ENCODE measurements around the gene HSD3B2. TPM values are rescaled to one million over a fixed set of nuclear protein-coding genes. Genes with fewer than 3 reads are reported as not detected.

Gene HSD3B2
- total RNA-seq, 1 experiment from 2014 or later, result not detected

DNA sequence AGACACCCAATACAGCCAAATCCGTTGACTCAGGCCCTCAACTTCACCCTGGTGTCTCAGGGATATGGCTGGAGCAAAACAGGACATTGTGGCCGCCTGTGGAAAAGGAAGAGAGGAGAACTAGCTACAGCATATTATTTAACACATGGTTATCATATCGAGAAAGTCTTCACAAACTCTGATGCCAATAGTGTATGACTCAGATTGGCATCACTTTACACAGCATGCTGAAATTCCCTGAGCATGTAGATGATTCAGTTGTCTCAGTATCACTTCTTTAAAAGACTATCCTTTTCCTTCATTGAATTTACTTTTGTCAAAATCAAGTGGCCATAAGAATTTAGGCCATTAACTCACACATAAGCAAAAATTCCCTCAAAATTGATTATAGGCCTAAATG lies 20.1 kb downstream of the HSD3B2 start:
- H3K79me2 ChIP-seq (ENCODE audit: insufficient read depth, low read length), result no peaks in the 10 kb centered on the region

More for the DNA sequence above, 20.1 kb downstream of the HSD3B2 start:
- Histone ChIP-seq H3K4ac (ENCODE audit: low read depth, low read length) (no peak overlapping the region), H3K4me2 (ENCODE audit: insufficient read depth, insufficient read length, low read length) (no peak overlapping the region), H3K23me2 (ENCODE audit: insufficient read length, low read depth, low read length, poor library complexity, severe bottlenecking) (no peaks in the 10 kb centered on the region), H3K23ac (ENCODE audit: insufficient read length, low read depth, low read length) (no peak overlapping the region), H3K27ac (ENCODE audit: insufficient read length, low read depth, low read length) (no peak overlapping the region), H2AFZ (ENCODE audit: low read length) (no peak overlapping the region), H3K9ac (ENCODE audit: extremely low read depth, insufficient read length, low read length) (no peak overlapping the region), H2AK5ac (ENCODE audit: insufficient read length, low read length) (no peak overlapping the region), H2BK5ac (ENCODE audit: insufficient read length, low read length) (no peak overlapping the region), H2BK120ac (ENCODE audit: low read depth, low read length, poor library complexity, severe bottlenecking) (no peak overlapping the region), H2BK15ac (ENCODE audit: low read depth, low read length) (no peak overlapping the region), H3K9me3 (ENCODE audit: control insufficient read depth, low read depth, low read length) (no peaks in the 10 kb centered on the region), H3K27me3 (ENCODE audit: insufficient read depth, low read length) (no peaks in the 10 kb centered on the region), H3T11ph (ENCODE audit: low read length) (no peak overlapping the region), H2BK12ac (ENCODE audit: insufficient read length, low read depth, low read length) (no peak overlapping the region), H4K20me1 (ENCODE audit: control insufficient read depth, insufficient read depth, insufficient read length) (no peaks in the 10 kb centered on the region), H4K91ac (ENCODE audit: insufficient read length, low read depth, low read length) (no peak overlapping the region), H3K18ac (ENCODE audit: insufficient read length, low read depth, low read length) (no peak overlapping the region), H3K79me1 (ENCODE audit: insufficient read depth, low read depth, low read length, poor library complexity, severe bottlenecking) (no peaks in the 10 kb centered on the region), H3K14ac (ENCODE audit: insufficient read depth, low read length) (no peak overlapping the region), H3K4me1 (ENCODE audit: insufficient read depth, low read length) (no peaks in the 10 kb centered on the region), H4K5ac (ENCODE audit: insufficient read length, low read depth, low read length) (no peak overlapping the region), H2BK20ac (ENCODE audit: low read depth, low read length, poor library complexity, severe bottlenecking) (no peak overlapping the region), H3K56ac (ENCODE audit: insufficient read length, low read depth, low read length) (no peak overlapping the region), H4K8ac (replicated peaks; ENCODE audit: insufficient read length, low read depth, low read length) (no peak overlapping the region)
- H3K36me3 Mint-ChIP-seq (ENCODE audit: insufficient read depth in 1 of 3, low read depth in 3 of 3), result no peaks in the 10 kb centered on the region
- H3K27me3 Mint-ChIP-seq (ENCODE audit: low read depth), result peaks cover 2% of the 10 kb centered on the region; the same call in 1 of the 2 replicates
- H3K9me3 Mint-ChIP-seq, result no peaks in the 10 kb centered on the region
- peaks cover 6 to 9% of the 10 kb centered on the region in 2 experiments for H3K4me1 Mint-ChIP-seq
- no peak for TF ChIP-seq CTCF (conservative IDR thresholded peaks at IDR 0.05)
- no peak for DNase-seq
- H3K27ac Mint-ChIP-seq, result no peak overlapping the region
- WGBS (ENCODE audit: extremely low coverage, insufficient read length, low lambda C conversion rate), result no CpG with 5 or more reads among the region's 3 CpGs
- H3K4me3 Mint-ChIP-seq, result no peak overlapping the region
